Loucy (cell line): ENCODE measurements around the gene LRRC43.

Experiments used
- H2AFZ ChIP-seq: fragments of 200-600 bp; sonication (generic); 2 replicates; pipeline ENCODE4 v1.6.0; 2016; ENCODE audit warnings: antibody characterized with exemption, mild to moderate bottlenecking, low read length, moderate library complexity
- H3F3A ChIP-seq: fragments of 200-600 bp; 2 replicates; pipeline ENCODE4 v1.6.0; 2016; ENCODE audit warnings: antibody characterized with exemption, low read depth, mild to moderate bottlenecking
- H3K27me3 ChIP-seq: fragments of 200-600 bp; sonication (generic); 2 replicates; pipeline ENCODE4 v1.6.1; 2014; ENCODE audit warnings: low read length, mild to moderate bottlenecking; ENCODE audit not compliant: insufficient read depth, poor library complexity, severe bottlenecking
- H3K36me3 ChIP-seq: fragments of 200-600 bp; sonication (generic); 2 replicates; pipeline ENCODE4 v1.6.1; 2016; ENCODE audit warnings: low read length; ENCODE audit not compliant: insufficient read depth
- H3K4me1 ChIP-seq: fragments of 200-600 bp; sonication (generic); 2 replicates; pipeline ENCODE4 v1.5.1; 2014; ENCODE audit warnings: low read length, mild to moderate bottlenecking; ENCODE audit not compliant: insufficient read depth, poor library complexity, severe bottlenecking
- H3K4me2 ChIP-seq: fragments of 200-600 bp; sonication (generic); 2 replicates; pipeline ENCODE4 v1.6.0; 2014; ENCODE audit warnings: antibody characterized with exemption, low read length, low read depth, mild to moderate bottlenecking; ENCODE audit not compliant: poor library complexity, severe bottlenecking
- H3K4me3 ChIP-seq: fragments of 200-600 bp; sonication (generic); 2 replicates; pipeline ENCODE4 v1.5.1; 2014; ENCODE audit warnings: low read length, mild to moderate bottlenecking, mixed read lengths; ENCODE audit not compliant: poor library complexity, severe bottlenecking
- H3K79me2 ChIP-seq: fragments of 200-600 bp; sonication (generic); 2 replicates; pipeline ENCODE4 v1.6.1; 2014; ENCODE audit warnings: low read length; ENCODE audit not compliant: insufficient read depth
- H3K9ac ChIP-seq: fragments of 200-600 bp; sonication (generic); 2 replicates; pipeline ENCODE4 v1.6.0; 2014; ENCODE audit warnings: mild to moderate bottlenecking, low read depth, low read length, moderate library complexity; ENCODE audit not compliant: poor library complexity, severe bottlenecking
- H3K9me2 ChIP-seq: fragments of 200-600 bp; sonication (generic); replicated peaks from 2 replicates; pipeline ENCODE4 v1.6.1; 2016; ENCODE audit warnings: low read depth, low read length, mixed read lengths
- H3K9me3 ChIP-seq: fragments of 200-600 bp; sonication (generic); 2 replicates; pipeline ENCODE4 v1.6.1; 2014; ENCODE audit warnings: mild to moderate bottlenecking, antibody characterized with exemption, low read length, low read depth; ENCODE audit not compliant: insufficient read depth
- H4K20me1 ChIP-seq: fragments of 200-600 bp; sonication (generic); 2 replicates; pipeline ENCODE4 v1.6.0; 2014; ENCODE audit warnings: antibody characterized with exemption, low read length, mild to moderate bottlenecking; ENCODE audit not compliant: insufficient read depth, poor library complexity, severe bottlenecking
- CTCF ChIP-seq: fragments of 200-600 bp; sonication (generic); conservative IDR thresholded peaks from 2 replicates; pipeline ENCODE4 v1.5.1; 2014; ENCODE audit warnings: mild to moderate bottlenecking, antibody characterized with exemption, low read length
- EZH2phosphoT487 ChIP-seq: fragments of 200-600 bp; IDR thresholded peaks from 2 replicates; pipeline ENCODE4 v1.6.1; 2018; ENCODE audit warnings: antibody characterized with exemption, mild to moderate bottlenecking, moderate library complexity, borderline replicate concordance

The LRRC43 gene

DNA sequence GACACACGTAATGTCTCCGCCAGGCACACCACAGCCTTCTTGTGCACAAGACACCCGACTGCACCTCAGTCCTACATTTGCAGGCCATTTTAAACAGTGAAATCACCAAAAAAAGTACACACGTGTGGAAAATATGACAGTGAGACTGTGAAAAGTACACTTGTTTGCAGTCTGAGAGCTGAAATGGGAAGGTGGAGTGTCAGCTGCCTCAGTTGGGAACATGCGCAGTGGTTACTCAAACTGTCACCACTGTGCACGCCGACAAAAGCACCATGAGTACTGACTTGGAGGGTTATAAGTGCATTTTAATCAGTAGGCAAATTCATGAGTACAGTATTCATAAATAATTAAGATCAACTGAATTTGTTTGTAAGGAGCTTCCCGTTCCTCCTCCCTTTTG, 67.6 kb downstream of the LRRC43 start:
- Histone ChIP-seq H3K9me2 (no peaks in the 10 kb centered on the region), H3F3A (no peaks in the 10 kb centered on the region), H3K4me2 (no peak overlapping the region), H2AFZ (no peak overlapping the region), H3K79me2 (no peaks in the 10 kb centered on the region), H3K36me3 (peaks cover 12% of the 10 kb centered on the region; the same call in 1 of the 2 replicates), H3K4me1 (no peaks in the 10 kb centered on the region), H3K9ac (no peak overlapping the region), H4K20me1 (no peaks in the 10 kb centered on the region), H3K27me3 (no peaks in the 10 kb centered on the region), H3K9me3 (no peaks in the 10 kb centered on the region), H3K4me3 (no peak overlapping the region)
- TF ChIP-seq EZH2phosphoT487 (no peak), CTCF (no peak)
